DND-41 (cell line): ENCODE measurements around the gene MARCHF9.

Source experiments
- EZH2 ChIP-seq: IDR thresholded peaks from 3 replicates; pipeline ENCODE4 v1.6.1; 2012; ENCODE audit warnings: borderline replicate concordance, low read depth, mild to moderate bottlenecking, moderate library complexity, low read length, inconsistent platforms; ENCODE audit not compliant: severe bottlenecking
- TF ChIP-seq, protein P1 (sequence below): IDR thresholded peaks from 2 replicates; pipeline ENCODE4 v1.5.1; 2012; ENCODE audit warnings: borderline replicate concordance, low read length, moderate library complexity, mild to moderate bottlenecking; ENCODE audit not compliant: poor library complexity, severe bottlenecking; ENCODE audit errors: extremely low read depth

- TF ChIP-seq EZH2: no peak
- TF ChIP-seq, protein P1, sequence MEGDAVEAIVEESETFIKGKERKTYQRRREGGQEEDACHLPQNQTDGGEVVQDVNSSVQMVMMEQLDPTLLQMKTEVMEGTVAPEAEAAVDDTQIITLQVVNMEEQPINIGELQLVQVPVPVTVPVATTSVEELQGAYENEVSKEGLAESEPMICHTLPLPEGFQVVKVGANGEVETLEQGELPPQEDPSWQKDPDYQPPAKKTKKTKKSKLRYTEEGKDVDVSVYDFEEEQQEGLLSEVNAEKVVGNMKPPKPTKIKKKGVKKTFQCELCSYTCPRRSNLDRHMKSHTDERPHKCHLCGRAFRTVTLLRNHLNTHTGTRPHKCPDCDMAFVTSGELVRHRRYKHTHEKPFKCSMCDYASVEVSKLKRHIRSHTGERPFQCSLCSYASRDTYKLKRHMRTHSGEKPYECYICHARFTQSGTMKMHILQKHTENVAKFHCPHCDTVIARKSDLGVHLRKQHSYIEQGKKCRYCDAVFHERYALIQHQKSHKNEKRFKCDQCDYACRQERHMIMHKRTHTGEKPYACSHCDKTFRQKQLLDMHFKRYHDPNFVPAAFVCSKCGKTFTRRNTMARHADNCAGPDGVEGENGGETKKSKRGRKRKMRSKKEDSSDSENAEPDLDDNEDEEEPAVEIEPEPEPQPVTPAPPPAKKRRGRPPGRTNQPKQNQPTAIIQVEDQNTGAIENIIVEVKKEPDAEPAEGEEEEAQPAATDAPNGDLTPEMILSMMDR: no peak
Observed at GRCh38 chr12:57732726-57733593, 21.9 kb upstream of the MARCHF9 start.
